ENCODE data around the gene LRFN2. TPM values are rescaled to one million over a fixed set of nuclear protein-coding genes. Genes with fewer than 3 reads are reported as not detected.

The LRFN2 gene
- total RNA-seq, 3 donors from 2014 or later: 0.14 to 0.29 (median 0.16) TPM

GRCh38 chr6:40353967-40354452 lies 233.2 kb downstream of the LRFN2 start:
- DNase-seq (no peak), ATAC-seq (no peak)
- no peaks in the 10 kb centered on the region for H3K4me1 ChIP-seq (ENCODE audit: low read depth)
- no peaks in the 10 kb centered on the region for H3K9me3 ChIP-seq
- H3K4me3 ChIP-seq: no peak overlapping the region
- H3K36me3 ChIP-seq (ENCODE audit: low read depth): no peaks in the 10 kb centered on the region
- intact Hi-C loops (cut with DNase I, micrococcal nuclease): no loop called here
- no peak for TF ChIP-seq CTCF (IDR thresholded peaks at IDR 0.05)

GRCh38 chr6:40353197-40353966 lies 233.8 kb downstream of the LRFN2 start:
- Histone ChIP-seq H3K9me3 (no peaks in the 10 kb centered on the region), H3K36me3 (ENCODE audit: low read depth) (no peaks in the 10 kb centered on the region), H3K4me3 (no peak overlapping the region), H3K4me1 (ENCODE audit: low read depth) (no peaks in the 10 kb centered on the region)
- TF ChIP-seq CTCF (IDR thresholded peaks at IDR 0.05): no peak
- ATAC-seq (no peak), DNase-seq (no peak)
- intact Hi-C loops (cut with DNase I, micrococcal nuclease): no loop called here

- Histone ChIP-seq H3K36me3 (ENCODE audit: low read depth) (no peaks in the 10 kb centered on the region), H3K4me3 (no peak overlapping the region), H3K4me1 (ENCODE audit: low read depth) (no peaks in the 10 kb centered on the region), H3K9me3 (no peaks in the 10 kb centered on the region)
- no peak for TF ChIP-seq CTCF (IDR thresholded peaks at IDR 0.05)
- intact Hi-C loops (cut with DNase I, micrococcal nuclease): no loop called here
- ATAC-seq (no peak), DNase-seq (no peak)
Measured at GRCh38 chr6:40352527-40353170, 234.5 kb downstream of the LRFN2 start.

GRCh38 chr6:40352006-40352405 lies 235.2 kb downstream of the LRFN2 start:
- TF ChIP-seq CTCF (IDR thresholded peaks at IDR 0.05): no peak
- no peaks in the 10 kb centered on the region for H3K9me3 ChIP-seq
- no peaks in the 10 kb centered on the region for H3K4me1 ChIP-seq (ENCODE audit: low read depth)
- intact Hi-C loops (cut with DNase I, micrococcal nuclease): no loop called here
- ATAC-seq (no peak), DNase-seq (no peak)
- no peaks in the 10 kb centered on the region for H3K36me3 ChIP-seq (ENCODE audit: low read depth)
- no peak overlapping the region for H3K4me3 ChIP-seq

GRCh38 chr6:40350747-40351217 lies 236.4 kb downstream of the LRFN2 start:
- DNase-seq: no peak
- Histone ChIP-seq H3K4me1 (ENCODE audit: low read depth) (no peaks in the 10 kb centered on the region), H3K9me3 (no peaks in the 10 kb centered on the region), H3K36me3 (ENCODE audit: low read depth) (no peaks in the 10 kb centered on the region), H3K4me3 (no peak overlapping the region)
- intact Hi-C loops (cut with DNase I, micrococcal nuclease): no loop called here
- no peak for TF ChIP-seq CTCF (IDR thresholded peaks at IDR 0.05)
- ATAC-seq: no peak
